ENCODE data around the gene LANCL2. TPM values are rescaled to one million over a fixed set of nuclear protein-coding genes. Genes with fewer than 3 reads are reported as not detected.

Gene LANCL2
- total RNA-seq, 1 experiment from 2014 or later: 26.4 TPM

DNA sequence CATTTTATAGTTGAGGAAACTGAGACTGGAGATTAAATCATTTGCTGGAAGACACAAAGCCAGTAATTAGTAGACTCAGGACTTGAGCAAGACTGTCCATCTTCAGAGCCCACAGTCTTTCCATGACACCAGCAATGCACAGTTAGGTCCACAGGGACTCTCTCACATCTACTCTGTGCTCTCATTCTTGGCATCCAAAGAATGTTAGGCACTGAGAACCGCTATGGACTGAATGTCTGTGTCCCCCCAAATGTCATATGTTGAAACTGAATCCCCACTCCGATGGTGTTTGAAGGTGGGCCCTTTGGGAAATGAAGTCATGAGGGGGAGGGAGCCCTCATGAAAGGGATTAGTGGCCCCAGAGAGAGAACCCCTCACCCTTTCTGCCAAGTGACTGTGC lies 100.6 kb downstream of the LANCL2 start:
- H3K4me1 ChIP-seq (ENCODE audit: insufficient read depth, low read length): no peaks in the 10 kb centered on the region
- H3K23ac ChIP-seq (ENCODE audit: insufficient read length, low read depth, low read length): no peak overlapping the region
- no peak overlapping the region for H4K5ac ChIP-seq (ENCODE audit: insufficient read length, low read depth, low read length)
- H2BK20ac ChIP-seq (ENCODE audit: low read depth, low read length, poor library complexity, severe bottlenecking): no peak overlapping the region
- H2BK120ac ChIP-seq (ENCODE audit: low read depth, low read length, poor library complexity, severe bottlenecking): no peak overlapping the region
- no peak overlapping the region for H3K18ac ChIP-seq (ENCODE audit: insufficient read length, low read depth, low read length)
- no peaks in the 10 kb centered on the region for H3K79me2 ChIP-seq (ENCODE audit: insufficient read depth, low read length)
- WGBS (ENCODE audit: extremely low coverage, insufficient read length, low lambda C conversion rate): no CpG with 5 or more reads among the region's 2 CpGs
- H2BK15ac ChIP-seq (ENCODE audit: low read depth, low read length): no peak overlapping the region
- H3K4ac ChIP-seq (ENCODE audit: low read depth, low read length): no peak overlapping the region
- H3K9ac ChIP-seq (ENCODE audit: extremely low read depth, insufficient read length, low read length): no peak overlapping the region
- DNase-seq: no peak
- H4K20me1 ChIP-seq (ENCODE audit: control insufficient read depth, insufficient read depth, insufficient read length): no peaks in the 10 kb centered on the region
- no peak overlapping the region for H4K8ac ChIP-seq (replicated peaks; ENCODE audit: insufficient read length, low read depth, low read length)
- Mint-ChIP-seq H3K36me3 (ENCODE audit: insufficient read depth in 1 of 3, low read depth in 3 of 3) (peaks cover 67 to 79% (median 67%) of the 10 kb centered on the region in 3 experiments), H3K4me3 (no peak overlapping the region), H3K9me3 (peaks cover 55 to 64% of the 10 kb centered on the region in 2 experiments), H3K4me1 (no peaks in the 10 kb centered on the region), H3K27ac (no peak overlapping the region), H3K27me3 (ENCODE audit: low read depth) (peaks cover 12% of the 10 kb centered on the region)
- H2AFZ ChIP-seq (ENCODE audit: low read length): no peak overlapping the region
- no peak overlapping the region for H3K56ac ChIP-seq (ENCODE audit: insufficient read length, low read depth, low read length)
- peaks cover 11% of the 10 kb centered on the region for H3K9me3 ChIP-seq (ENCODE audit: control insufficient read depth, low read depth, low read length)
- no peak overlapping the region for H2BK12ac ChIP-seq (ENCODE audit: insufficient read length, low read depth, low read length)
- H3K79me1 ChIP-seq (ENCODE audit: insufficient read depth, low read depth, low read length, poor library complexity, severe bottlenecking): no peaks in the 10 kb centered on the region
- no peak overlapping the region for H2BK5ac ChIP-seq (ENCODE audit: insufficient read length, low read length)
- no peak overlapping the region for H3T11ph ChIP-seq (ENCODE audit: low read length)
- H3K4me2 ChIP-seq (ENCODE audit: insufficient read depth, insufficient read length, low read length): no peak overlapping the region
- H2AK5ac ChIP-seq (ENCODE audit: insufficient read length, low read length): no peak overlapping the region
- H3K27ac ChIP-seq (ENCODE audit: insufficient read length, low read depth, low read length): no peak overlapping the region
- TF ChIP-seq CTCF (conservative IDR thresholded peaks at IDR 0.05): no peak
- H3K23me2 ChIP-seq (ENCODE audit: insufficient read length, low read depth, low read length, poor library complexity, severe bottlenecking): no peaks in the 10 kb centered on the region
- no peaks in the 10 kb centered on the region for H3K27me3 ChIP-seq (ENCODE audit: insufficient read depth, low read length)
- H4K91ac ChIP-seq (ENCODE audit: insufficient read length, low read depth, low read length): no peak overlapping the region
- no peak overlapping the region for H3K14ac ChIP-seq (ENCODE audit: insufficient read depth, low read length)

All from H9 (cell line).